Fibroblast of the conjunctiva (primary cell): ENCODE data around the gene PCDHA5.

Source experiments
- DNase-seq: peaks from one replicate; pipeline ENCODE4 v3.0.0-alpha.2; 2010; ENCODE audit warnings: low read depth

The PCDHA5 gene

DNA sequence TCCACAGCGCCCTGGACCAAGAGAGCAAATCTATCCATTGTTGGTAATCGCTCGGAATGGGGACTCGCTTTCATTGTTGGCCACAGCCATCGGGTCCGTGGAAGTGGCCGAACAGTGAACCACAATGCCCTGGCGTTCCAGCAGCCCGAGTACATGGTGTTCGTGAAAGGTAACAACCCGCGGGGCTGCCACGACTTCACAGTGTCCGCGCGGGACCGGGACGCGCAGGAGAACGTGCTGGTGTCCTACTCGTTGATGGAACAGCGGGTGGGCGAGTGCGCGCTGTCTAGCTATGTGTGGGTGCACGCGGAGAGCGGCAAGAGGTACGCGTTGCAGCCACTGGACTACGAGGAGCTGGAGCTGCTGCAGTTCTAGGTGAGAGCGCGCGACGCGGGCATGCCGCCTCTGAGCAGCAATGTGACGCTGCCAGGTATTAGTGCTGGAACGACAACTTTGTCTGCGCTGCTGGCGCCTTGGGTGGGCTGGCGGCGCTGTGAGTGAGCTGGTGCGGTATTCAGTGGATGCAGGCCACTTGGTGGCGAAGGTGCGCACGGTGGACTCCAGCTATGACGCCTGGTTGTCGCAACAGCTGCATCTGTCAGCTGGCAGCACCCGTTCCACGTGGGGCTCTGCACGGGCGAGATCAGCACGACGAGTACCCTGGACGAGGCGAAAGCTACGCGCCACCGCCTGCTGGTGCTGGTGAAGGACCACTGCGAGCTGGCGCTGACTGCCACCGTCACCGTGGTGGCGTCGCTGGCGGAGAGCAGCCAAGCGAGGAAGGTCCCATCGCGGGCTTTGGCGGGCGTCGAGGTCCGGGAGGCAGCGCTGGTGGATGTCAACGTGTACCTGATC lies 41.3 kb downstream of the PCDHA5 start:
- no peak for DNase-seq

- DNase-seq = no peak
Observed at GRCh38 chr5:140868721-140869554, 47.5 kb downstream of the PCDHA5 start, which contains the start of gene PCDHA11. Gene PCDHA11 (plus strand): TSS chr5:140868957. CDS start chr5:140869104, 147 bp downstream.

GRCh38 chr5:140869555-140869886 lies 48.1 kb downstream of the PCDHA5 start:
- no peak for DNase-seq

DNA sequence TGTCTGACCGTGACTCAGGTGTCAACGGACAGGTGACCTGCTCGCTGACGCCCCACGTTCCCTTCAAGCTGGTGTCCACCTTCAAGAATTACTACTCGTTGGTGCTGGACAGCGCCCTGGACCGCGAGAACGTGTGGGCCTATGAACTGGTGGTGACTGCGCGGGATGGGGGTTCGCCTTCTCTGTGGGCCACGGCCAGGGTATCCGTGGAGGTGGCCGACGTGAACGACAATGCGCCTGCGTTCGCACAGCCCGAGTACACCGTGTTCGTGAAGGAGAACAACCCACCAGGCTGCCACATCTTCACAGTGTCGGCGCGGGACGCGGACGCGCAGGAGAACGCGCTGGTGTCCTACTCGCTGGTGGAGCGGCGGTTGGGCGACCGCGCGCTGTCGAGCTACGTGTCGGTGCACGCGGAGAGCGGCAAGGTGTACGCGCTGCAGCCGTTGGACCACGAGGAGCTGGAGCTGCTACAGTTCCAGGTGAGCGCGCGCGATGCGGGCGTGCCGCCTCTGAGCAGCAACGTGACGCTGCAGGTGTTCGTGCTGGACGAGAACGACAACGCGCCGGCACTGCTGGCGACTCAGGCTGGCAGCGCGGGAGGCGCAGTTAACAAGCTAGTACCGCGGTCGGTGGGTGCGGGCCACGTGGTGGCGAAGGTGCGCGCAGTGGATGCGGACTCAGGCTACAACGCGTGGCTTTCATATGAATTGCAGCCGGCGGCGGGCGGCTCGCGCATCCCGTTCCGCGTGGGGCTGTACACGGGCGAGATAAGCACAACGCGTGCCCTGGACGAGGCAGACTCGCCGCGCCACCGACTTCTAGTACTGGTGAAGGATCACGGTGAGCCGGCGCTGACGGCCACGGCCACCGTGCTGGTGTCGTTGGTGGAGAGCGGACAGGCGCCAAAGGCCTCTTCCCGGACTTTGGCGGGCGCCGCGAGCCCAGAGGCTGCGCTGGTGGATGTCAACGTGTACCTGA lies 49.1 kb downstream of the PCDHA5 start:
- DNase-seq = no peak
